Posterior cingulate gyrus (tissue), 11 donors: ENCODE data around the gene NOL3.

Source experiments
- DNase-seq, 10 donors: peaks; one replicate each; pipeline versions ENCODE4 v3.0.0 to v3.0.0-alpha.2; 2020 to 2021; ENCODE audit warnings: mixed read lengths in 3 of 10
- intact Hi-C: fragments of 100-400 bp; cut with DNase I; formaldehyde crosslinking; loops from one replicate; pipeline ENCODE4 v1.15.1; 2023

The NOL3 gene

GRCh38 chr16:67167588-67167987 lies 2.8 kb upstream of the NOL3 start:
- DNase-seq = no peak
- intact Hi-C loops = no loop called here

GRCh38 chr16:67169011-67169451 lies 1.3 kb upstream of the NOL3 start:
- intact Hi-C loops = no loop called here
- no peak for DNase-seq

GRCh38 chr16:67169642-67170167 lies 633 bp upstream of the NOL3 start:
- intact Hi-C loops = no loop called here
- peak in 1 of 10 donors; percentile 54 for DNase-seq

- intact Hi-C loops = no loop called here
Measured at GRCh38 chr16:67170949-67171649, 761 bp downstream of the NOL3 start.

GRCh38 chr16:67173323-67173722 lies 3.0 kb downstream of the NOL3 start:
- DNase-seq = no peak
- intact Hi-C loops = no loop called here

More at GRCh38 chr16:67170949-67171649, 761 bp downstream of the NOL3 start:
- DNase-seq = no peak

GRCh38 chr16:67173808-67174705 lies 3.7 kb downstream of the NOL3 start:
- DNase-seq = peak; percentile 61 to 97 (median 85)
- intact Hi-C loops = no loop called here

- no peak for DNase-seq
- intact Hi-C loops = no loop called here
Measured at GRCh38 chr16:67174706-67175231, 4.4 kb downstream of the NOL3 start.

- intact Hi-C loops = no loop called here
- peak in 1 of 10 donors; percentile 85 for DNase-seq
Measured at GRCh38 chr16:67176662-67177061, 6.3 kb downstream of the NOL3 start.

GRCh38 chr16:67177743-67178699 lies 7.7 kb downstream of the NOL3 start:
- intact Hi-C loops = no loop called here
- DNase-seq = peak in 9 of 10 donors; percentile 35 to 94 (median 74)

GRCh38 chr16:67179421-67180080 lies 9.2 kb downstream of the NOL3 start:
- intact Hi-C loops = no loop called here
- DNase-seq = peak in 1 of 10 donors; percentile 86

GRCh38 chr16:67180166-67180565 lies 9.8 kb downstream of the NOL3 start:
- intact Hi-C loops = no loop called here
- no peak for DNase-seq

- intact Hi-C loops = no loop called here
- no peak for DNase-seq
Measured at GRCh38 chr16:67181346-67181745, 11.0 kb downstream of the NOL3 start.

- intact Hi-C loops = no loop called here
- no peak for DNase-seq
Measured at GRCh38 chr16:67182288-67182687, 11.9 kb downstream of the NOL3 start.

- intact Hi-C loops = no loop called here
Measured at GRCh38 chr16:67183284-67183626, 12.9 kb downstream of the NOL3 start.

GRCh38 chr16:67183627-67184452 lies 13.5 kb downstream of the NOL3 start, which contains the start of gene MATCAP1:
Gene MATCAP1, minus strand, starts transcription at chr16:67183963. Its CDS starts 3,353 bp downstream, at chr16:67180610.
- intact Hi-C loops = no loop called here
- DNase-seq = peak; percentile 87 to 99 (median 94)

More at GRCh38 chr16:67183284-67183626, 12.9 kb downstream of the NOL3 start:
- no peak for DNase-seq

- peak in 1 of 10 donors; percentile 39 for DNase-seq
- intact Hi-C loops = no loop called here
Measured at GRCh38 chr16:67184453-67184994, 14.2 kb downstream of the NOL3 start.

GRCh38 chr16:67184995-67185650 lies 14.8 kb downstream of the NOL3 start:
- DNase-seq = peak; percentile 66 to 97 (median 86)
- intact Hi-C loops = no loop called here
